ENCODE results near the gene DARS2.

DNA sequence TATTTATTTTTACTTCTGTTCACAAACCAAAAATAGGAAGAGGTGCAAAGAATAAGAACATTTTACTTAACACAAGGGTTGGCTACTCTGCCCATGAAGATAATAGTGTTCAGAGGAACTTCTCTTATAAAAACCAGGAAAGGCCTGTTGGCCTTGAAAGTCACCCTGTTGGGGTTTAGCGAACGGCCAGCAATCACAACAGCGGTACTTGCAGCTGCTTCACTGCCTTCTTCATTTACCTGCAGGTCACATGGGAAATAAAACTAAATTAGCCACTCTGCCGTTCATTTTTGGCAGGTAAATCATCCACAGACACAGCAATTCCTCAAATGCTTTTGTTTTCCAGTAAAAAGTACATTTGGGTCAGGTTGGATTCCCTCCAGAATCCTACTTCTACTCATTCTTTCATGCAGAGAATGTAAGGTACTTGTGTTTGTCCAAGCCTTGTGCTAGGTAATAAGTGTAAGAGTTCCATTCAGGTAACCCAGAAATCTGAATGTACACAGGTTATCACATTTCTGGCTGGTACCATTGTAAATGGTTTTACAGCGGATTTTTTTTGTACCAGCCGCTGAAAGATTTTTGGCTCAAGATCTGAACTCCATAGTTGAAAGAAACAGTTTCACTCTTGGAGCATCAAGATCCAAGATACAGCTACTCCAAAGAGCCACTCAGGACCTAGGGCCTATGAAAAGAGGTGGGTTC is 79.5 kb downstream of the DARS2 start:
- TF ChIP-seq POLR2AphosphoS5 (IDR thresholded peaks at IDR 0.05; ENCODE audit: borderline replicate concordance, low read depth, low read length) = no peak
- no peak for TF ChIP-seq EZH2 (IDR thresholded peaks at IDR 0.05)
